Measurements from ENCODE around the gene TMEM147.
A peak's percentile ranks its signal among the peaks of the same experiment; 100 is the strongest.

Gene TMEM147

GRCh38 chr19:35557539-35558399 lies 12.3 kb downstream of the TMEM147 start (continued):
- TF ChIP-seq PRDM6 (tag by site-specific recombination; IDR thresholded peaks at IDR 0.05) (no peak), ZBTB20 (tag by site-specific recombination; IDR thresholded peaks at IDR 0.05) (peak; percentile 46; the same call in 1 of the 2 replicates), ZNF623 (tag by site-specific recombination; IDR thresholded peaks at IDR 0.05) (no peak), ZNF514 (tag by site-specific recombination; IDR thresholded peaks at IDR 0.05) (no peak), ZNF324 (tag by site-specific recombination; IDR thresholded peaks at IDR 0.05) (no peak; the same call in 1 of the 2 replicates), ZNF354C (tag by site-specific recombination; IDR thresholded peaks at IDR 0.05; ENCODE audit: borderline replicate concordance, low read depth) (no peak), RBAK (tag by site-specific recombination; IDR thresholded peaks at IDR 0.05) (no peak), ZNF114 (tag by site-specific recombination; IDR thresholded peaks at IDR 0.05) (no peak), ZNF501 (tag by site-specific recombination; IDR thresholded peaks at IDR 0.05) (no peak; the same call in 1 of the 2 replicates), ZNF146 (tag by site-specific recombination; IDR thresholded peaks at IDR 0.05) (peak; percentile 34; the same call in 1 of the 2 replicates), ZNF549 (tag by site-specific recombination; IDR thresholded peaks at IDR 0.05) (no peak), ZNF48 (tag by site-specific recombination; IDR thresholded peaks at IDR 0.05) (no peak), ZNF292 (tag by site-specific recombination; IDR thresholded peaks at IDR 0.05; ENCODE audit: borderline replicate concordance, low read depth) (no peak), MYNN (tag by site-specific recombination; IDR thresholded peaks at IDR 0.05; ENCODE audit: borderline replicate concordance) (no peak), ZNF280C (tag by site-specific recombination; IDR thresholded peaks at IDR 0.05) (no peak), KLF16 (tag by site-specific recombination; IDR thresholded peaks at IDR 0.05) (peak; percentile 99), ZNF416 (tag by site-specific recombination; IDR thresholded peaks at IDR 0.05) (no peak), ZNF302 (tag by site-specific recombination; IDR thresholded peaks at IDR 0.05; ENCODE audit: low read depth) (no peak)
- TF ChIP-seq, protein P1, sequence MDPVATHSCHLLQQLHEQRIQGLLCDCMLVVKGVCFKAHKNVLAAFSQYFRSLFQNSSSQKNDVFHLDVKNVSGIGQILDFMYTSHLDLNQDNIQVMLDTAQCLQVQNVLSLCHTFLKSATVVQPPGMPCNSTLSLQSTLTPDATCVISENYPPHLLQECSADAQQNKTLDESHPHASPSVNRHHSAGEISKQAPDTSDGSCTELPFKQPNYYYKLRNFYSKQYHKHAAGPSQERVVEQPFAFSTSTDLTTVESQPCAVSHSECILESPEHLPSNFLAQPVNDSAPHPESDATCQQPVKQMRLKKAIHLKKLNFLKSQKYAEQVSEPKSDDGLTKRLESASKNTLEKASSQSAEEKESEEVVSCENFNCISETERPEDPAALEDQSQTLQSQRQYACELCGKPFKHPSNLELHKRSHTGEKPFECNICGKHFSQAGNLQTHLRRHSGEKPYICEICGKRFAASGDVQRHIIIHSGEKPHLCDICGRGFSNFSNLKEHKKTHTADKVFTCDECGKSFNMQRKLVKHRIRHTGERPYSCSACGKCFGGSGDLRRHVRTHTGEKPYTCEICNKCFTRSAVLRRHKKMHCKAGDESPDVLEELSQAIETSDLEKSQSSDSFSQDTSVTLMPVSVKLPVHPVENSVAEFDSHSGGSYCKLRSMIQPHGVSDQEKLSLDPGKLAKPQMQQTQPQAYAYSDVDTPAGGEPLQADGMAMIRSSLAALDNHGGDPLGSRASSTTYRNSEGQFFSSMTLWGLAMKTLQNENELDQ (tag by site-specific recombination; IDR thresholded peaks at IDR 0.05; ENCODE audit: low read depth), result no peak
- TF ChIP-seq, protein P2, sequence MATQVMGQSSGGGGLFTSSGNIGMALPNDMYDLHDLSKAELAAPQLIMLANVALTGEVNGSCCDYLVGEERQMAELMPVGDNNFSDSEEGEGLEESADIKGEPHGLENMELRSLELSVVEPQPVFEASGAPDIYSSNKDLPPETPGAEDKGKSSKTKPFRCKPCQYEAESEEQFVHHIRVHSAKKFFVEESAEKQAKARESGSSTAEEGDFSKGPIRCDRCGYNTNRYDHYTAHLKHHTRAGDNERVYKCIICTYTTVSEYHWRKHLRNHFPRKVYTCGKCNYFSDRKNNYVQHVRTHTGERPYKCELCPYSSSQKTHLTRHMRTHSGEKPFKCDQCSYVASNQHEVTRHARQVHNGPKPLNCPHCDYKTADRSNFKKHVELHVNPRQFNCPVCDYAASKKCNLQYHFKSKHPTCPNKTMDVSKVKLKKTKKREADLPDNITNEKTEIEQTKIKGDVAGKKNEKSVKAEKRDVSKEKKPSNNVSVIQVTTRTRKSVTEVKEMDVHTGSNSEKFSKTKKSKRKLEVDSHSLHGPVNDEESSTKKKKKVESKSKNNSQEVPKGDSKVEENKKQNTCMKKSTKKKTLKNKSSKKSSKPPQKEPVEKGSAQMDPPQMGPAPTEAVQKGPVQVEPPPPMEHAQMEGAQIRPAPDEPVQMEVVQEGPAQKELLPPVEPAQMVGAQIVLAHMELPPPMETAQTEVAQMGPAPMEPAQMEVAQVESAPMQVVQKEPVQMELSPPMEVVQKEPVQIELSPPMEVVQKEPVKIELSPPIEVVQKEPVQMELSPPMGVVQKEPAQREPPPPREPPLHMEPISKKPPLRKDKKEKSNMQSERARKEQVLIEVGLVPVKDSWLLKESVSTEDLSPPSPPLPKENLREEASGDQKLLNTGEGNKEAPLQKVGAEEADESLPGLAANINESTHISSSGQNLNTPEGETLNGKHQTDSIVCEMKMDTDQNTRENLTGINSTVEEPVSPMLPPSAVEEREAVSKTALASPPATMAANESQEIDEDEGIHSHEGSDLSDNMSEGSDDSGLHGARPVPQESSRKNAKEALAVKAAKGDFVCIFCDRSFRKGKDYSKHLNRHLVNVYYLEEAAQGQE (tag by site-specific recombination; IDR thresholded peaks at IDR 0.05), result peak; percentile 74
- TF ChIP-seq, protein P3, sequence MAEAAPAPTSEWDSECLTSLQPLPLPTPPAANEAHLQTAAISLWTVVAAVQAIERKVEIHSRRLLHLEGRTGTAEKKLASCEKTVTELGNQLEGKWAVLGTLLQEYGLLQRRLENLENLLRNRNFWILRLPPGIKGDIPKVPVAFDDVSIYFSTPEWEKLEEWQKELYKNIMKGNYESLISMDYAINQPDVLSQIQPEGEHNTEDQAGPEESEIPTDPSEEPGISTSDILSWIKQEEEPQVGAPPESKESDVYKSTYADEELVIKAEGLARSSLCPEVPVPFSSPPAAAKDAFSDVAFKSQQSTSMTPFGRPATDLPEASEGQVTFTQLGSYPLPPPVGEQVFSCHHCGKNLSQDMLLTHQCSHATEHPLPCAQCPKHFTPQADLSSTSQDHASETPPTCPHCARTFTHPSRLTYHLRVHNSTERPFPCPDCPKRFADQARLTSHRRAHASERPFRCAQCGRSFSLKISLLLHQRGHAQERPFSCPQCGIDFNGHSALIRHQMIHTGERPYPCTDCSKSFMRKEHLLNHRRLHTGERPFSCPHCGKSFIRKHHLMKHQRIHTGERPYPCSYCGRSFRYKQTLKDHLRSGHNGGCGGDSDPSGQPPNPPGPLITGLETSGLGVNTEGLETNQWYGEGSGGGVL (tag by site-specific recombination; IDR thresholded peaks at IDR 0.05), result no peak; the same call in 1 of the 2 replicates
- TF ChIP-seq, protein P4, sequence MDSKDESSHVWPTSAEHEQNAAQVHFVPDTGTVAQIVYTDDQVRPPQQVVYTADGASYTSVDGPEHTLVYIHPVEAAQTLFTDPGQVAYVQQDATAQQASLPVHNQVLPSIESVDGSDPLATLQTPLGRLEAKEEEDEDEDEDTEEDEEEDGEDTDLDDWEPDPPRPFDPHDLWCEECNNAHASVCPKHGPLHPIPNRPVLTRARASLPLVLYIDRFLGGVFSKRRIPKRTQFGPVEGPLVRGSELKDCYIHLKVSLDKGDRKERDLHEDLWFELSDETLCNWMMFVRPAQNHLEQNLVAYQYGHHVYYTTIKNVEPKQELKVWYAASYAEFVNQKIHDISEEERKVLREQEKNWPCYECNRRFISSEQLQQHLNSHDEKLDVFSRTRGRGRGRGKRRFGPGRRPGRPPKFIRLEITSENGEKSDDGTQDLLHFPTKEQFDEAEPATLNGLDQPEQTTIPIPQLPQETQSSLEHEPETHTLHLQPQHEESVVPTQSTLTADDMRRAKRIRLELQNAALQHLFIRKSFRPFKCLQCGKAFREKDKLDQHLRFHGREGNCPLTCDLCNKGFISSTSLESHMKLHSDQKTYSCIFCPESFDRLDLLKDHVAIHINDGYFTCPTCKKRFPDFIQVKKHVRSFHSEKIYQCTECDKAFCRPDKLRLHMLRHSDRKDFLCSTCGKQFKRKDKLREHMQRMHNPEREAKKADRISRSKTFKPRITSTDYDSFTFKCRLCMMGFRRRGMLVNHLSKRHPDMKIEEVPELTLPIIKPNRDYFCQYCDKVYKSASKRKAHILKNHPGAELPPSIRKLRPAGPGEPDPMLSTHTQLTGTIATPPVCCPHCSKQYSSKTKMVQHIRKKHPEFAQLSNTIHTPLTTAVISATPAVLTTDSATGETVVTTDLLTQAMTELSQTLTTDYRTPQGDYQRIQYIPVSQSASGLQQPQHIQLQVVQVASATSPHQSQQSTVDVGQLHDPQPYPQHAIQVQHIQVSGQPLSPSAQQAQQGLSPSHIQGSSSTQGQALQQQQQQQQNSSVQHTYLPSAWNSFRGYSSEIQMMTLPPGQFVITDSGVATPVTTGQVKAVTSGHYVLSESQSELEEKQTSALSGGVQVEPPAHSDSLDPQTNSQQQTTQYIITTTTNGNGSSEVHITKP (tag by site-specific recombination; IDR thresholded peaks at IDR 0.05), result peak; percentile 97

Measured in HEK293 (cell line).